GM13977 (cell line): ENCODE results near the gene KRTAP1-1.
"Not testable (repeated sequence)": the region's sequence is repeated elsewhere in the genome, so short reads cannot be mapped to it uniquely, and the experiment has no call there.

Source experiments
- DNase-seq: peaks from one replicate; pipeline ENCODE4 v3.0.0; 2012; ENCODE audit warnings: low spot score
- CTCF ChIP-seq: IDR thresholded peaks from 2 replicates; pipeline ENCODE4 v1.5.1; 2012; ENCODE audit warnings: mild to moderate bottlenecking, control low read depth; ENCODE audit not compliant: insufficient read depth; ENCODE audit errors: extremely low read depth, missing control alignments
- in situ Hi-C: fragments of 300-500 bp; cut with MboI; formaldehyde crosslinking; loops from one replicate; pipeline ENCODE4 v1.12.0; 2022; ENCODE audit warnings: low sequenced_read_pairs, low pct_unique_long_range_greater_than_20kb, mixed read lengths, inconsistent platforms; ENCODE audit not compliant: unreplicated experiment

The KRTAP1-1 gene

GRCh38 chr17:41040783-41041571, at the start of gene KRTAP1-1:
Gene KRTAP1-1 (minus strand): TSS chr17:41041450. CDS start chr17:41041397, 53 bp downstream.
- in situ Hi-C loops, DNase-seq: not testable (repeated sequence)

- in situ Hi-C loops, DNase-seq: not testable (repeated sequence)
Measured at GRCh38 chr17:41088760-41089352, 47.6 kb upstream of the KRTAP1-1 start.

- DNase-seq, in situ Hi-C loops: not testable (repeated sequence)
Measured at GRCh38 chr17:41084100-41084856, 43.0 kb upstream of the KRTAP1-1 start, which contains the start of gene KRTAP4-7. Gene KRTAP4-7 (plus strand): TSS chr17:41084150. CDS start chr17:41084207, 57 bp downstream.

- DNase-seq, in situ Hi-C loops: not testable (repeated sequence)
Measured at GRCh38 chr17:41083427-41083826, 42.2 kb upstream of the KRTAP1-1 start.

GRCh38 chr17:41082626-41083025, 41.4 kb upstream of the KRTAP1-1 start:
- in situ Hi-C loops: no loop called here
- no peak for TF ChIP-seq CTCF
- DNase-seq: no peak

- DNase-seq: no peak
- in situ Hi-C loops: no loop called here
- no peak for TF ChIP-seq CTCF
Measured at GRCh38 chr17:41076788-41077187, 35.5 kb upstream of the KRTAP1-1 start.

- DNase-seq: no peak
- TF ChIP-seq CTCF: no peak
- in situ Hi-C loops: no loop called here
Measured at GRCh38 chr17:41073676-41074075, 32.4 kb upstream of the KRTAP1-1 start.

GRCh38 chr17:41071606-41072360, 30.5 kb upstream of the KRTAP1-1 start:
- DNase-seq: no peak
- in situ Hi-C loops: no loop called here

More at GRCh38 chr17:41071606-41072360, 30.5 kb upstream of the KRTAP1-1 start:
- no peak for TF ChIP-seq CTCF
